Stomach (tissue), 9 donors: ENCODE data around the gene COL3A1. TPM values are rescaled to one million over a fixed set of nuclear protein-coding genes. Genes with fewer than 3 reads are reported as not detected.

Experiments
- DNase-seq, 2 donors: peaks; one replicate each; pipeline versions ENCODE4 v3.0.0 to v3.0.0-alpha.2; 2013 to 2019
- H3K27ac ChIP-seq, 5 donors: fragments of 200-600 bp in 4 of 5; sonication (generic) in 4 of 5; one replicate each; pipeline ENCODE4 v1.5.1; 2013 to 2019; ENCODE audit warnings: mild to moderate bottlenecking in 1 of 5, moderate library complexity in 1 of 5
- H3K27me3 ChIP-seq, 3 donors: fragments of 200-600 bp; sonication (generic); one replicate each; pipeline ENCODE4 v1.5.1; 2017 to 2019; ENCODE audit warnings: mixed run types in 1 of 3
- H3K36me3 ChIP-seq, 4 donors: fragments of 200-600 bp; sonication (generic); 1 replicate in 3 of 4; 2 replicates in 1 of 4; pipeline ENCODE4 v1.5.1; 2016 to 2019
- H3K4me1 ChIP-seq, 4 donors: fragments of 200-600 bp; sonication (generic); one replicate each; pipeline ENCODE4 v1.5.1; 2016 to 2019
- H3K4me3 ChIP-seq, 4 donors: fragments of 200-600 bp; sonication (generic) in 3 of 4; one replicate each; pipeline ENCODE4 v1.5.1; 2016 to 2019; ENCODE audit warnings: mild to moderate bottlenecking in 1 of 4
- H3K9me3 ChIP-seq, 4 donors: fragments of 200-600 bp; sonication (generic); one replicate each; pipeline ENCODE4 v1.5.1; 2016 to 2019
- CTCF ChIP-seq, 7 experiments: fragments of 450-650 bp in 4 of 7; fragments of 200-600 bp in 3 of 7; sonication (generic) in 3 of 7; IDR thresholded peaks; one replicate each; pipeline ENCODE4 v1.5.1; 2016 to 2019; ENCODE audit warnings: antibody characterized with exemption in 7 of 7, control low read depth in 2 of 7, mild to moderate bottlenecking in 1 of 7
- EP300 ChIP-seq: sonication (generic); formaldehyde crosslinking; IDR thresholded peaks from one replicate; pipeline ENCODE4 v1.6.1; 2017; ENCODE audit warnings: antibody characterized with exemption
- POLR2A ChIP-seq, 4 donors: fragments of 450-650 bp; IDR thresholded peaks; one replicate each; pipeline ENCODE4 v1.6.1; 2016; ENCODE audit warnings: antibody characterized with exemption in 4 of 4, control low read depth in 2 of 4, mild to moderate bottlenecking in 1 of 4, moderate library complexity in 1 of 4
- POLR2AphosphoS5 ChIP-seq, 3 donors: sonication (generic); formaldehyde crosslinking; IDR thresholded peaks; one replicate each; pipeline ENCODE4 v1.6.1; 2016; ENCODE audit warnings: antibody characterized with exemption in 3 of 3
- WGBS, 5 donors: extraction: QIAGEN DNeasy Blood & Tissue Kit in 3 of 5; methylation state at CpG; one replicate each; pipeline versions ENCODE4 v1.1.5 to v1.1.7; 2013 to 2018; 5-methylcytosine and 5-hydroxymethylcytosine counted together
- intact Hi-C: fragments of 100-400 bp; cut with DNase I; formaldehyde crosslinking; loops from one replicate; pipeline ENCODE4 v1.15.1; 2023; ENCODE audit warnings: low total_unique reads
- polyA plus RNA-seq, 3 donors: library from polyadenylated mRNA; stranded (reverse); fragments of 200-250 nt; gene quantifications; one replicate each; pipeline ENCODE4 v1.2.3, GENCODE V29; 2013
- total RNA-seq, 5 donors: library from RNA; depleted of rRNA; stranded (reverse); fragments of >200 nt; gene quantifications; one replicate each; pipeline versions ENCODE4 v1.1.0 to v1.2.3, GENCODE V29; 2014 to 2016
- donor health status: healthy with polysubstance abuse.
- donor health status: Bipolar disorder and iron deficiency.
- donor health status: healthy.

The COL3A1 gene
- total and polyA plus RNA-seq, 8 donors: 60.7 to 7,728 (median 145) TPM

- Histone ChIP-seq H3K36me3 (no peaks in the 10 kb centered on the region), H3K27me3 (no peaks in the 10 kb centered on the region), H3K4me1 (no peaks in the 10 kb centered on the region), H3K4me3 (no peak overlapping the region), H3K27ac (no peak overlapping the region), H3K9me3 (no peaks in the 10 kb centered on the region)
- intact Hi-C loops: no loop called here
- no peak for DNase-seq
- TF ChIP-seq POLR2A (IDR thresholded peaks at IDR 0.05) (no peak), POLR2AphosphoS5 (IDR thresholded peaks at IDR 0.05) (no peak), CTCF (IDR thresholded peaks at IDR 0.05) (no peak), EP300 (no peak)
- 44 to 55% (median 52%) methylated on average over 5 of the region's 5 CpGs for WGBS, 5 donors
These were observed 17.2 kb upstream of the COL3A1 start for GRCh38 chr2:188956961-188957360.

- intact Hi-C loops: no loop called here
- H3K9me3 ChIP-seq: no peaks in the 10 kb centered on the region
- no peak overlapping the region for H3K27ac ChIP-seq
- TF ChIP-seq EP300 (no peak), POLR2A (IDR thresholded peaks at IDR 0.05) (no peak), CTCF (IDR thresholded peaks at IDR 0.05) (no peak), POLR2AphosphoS5 (IDR thresholded peaks at IDR 0.05) (no peak)
- H3K27me3 ChIP-seq: no peaks in the 10 kb centered on the region
- no peaks in the 10 kb centered on the region for H3K36me3 ChIP-seq
- no peak overlapping the region for H3K4me3 ChIP-seq
- 69 to 89% (median 81%) methylated on average over 1 of the region's 1 CpG for WGBS, 5 donors
- DNase-seq: no peak
- H3K4me1 ChIP-seq: no peaks in the 10 kb centered on the region
These were observed 16.5 kb upstream of the COL3A1 start for GRCh38 chr2:188957646-188958045.

- H3K9me3 ChIP-seq: no peaks in the 10 kb centered on the region
- H3K4me3 ChIP-seq: no peak overlapping the region
- no peaks in the 10 kb centered on the region for H3K27me3 ChIP-seq
- 72 to 88% (median 74%) methylated on average over 3 of the region's 3 CpGs for WGBS, 5 donors
- no peak for TF ChIP-seq CTCF (IDR thresholded peaks at IDR 0.05)
- no peak for TF ChIP-seq EP300
- TF ChIP-seq POLR2A (IDR thresholded peaks at IDR 0.05): no peak
- TF ChIP-seq POLR2AphosphoS5 (IDR thresholded peaks at IDR 0.05): no peak
- H3K36me3 ChIP-seq: no peaks in the 10 kb centered on the region
- no peak overlapping the region for H3K27ac ChIP-seq
- H3K4me1 ChIP-seq: peaks cover 0 to 15% (median 3%) of the 10 kb centered on the region in 4 donors
- intact Hi-C loops: no loop called here
- DNase-seq: no peak
These were observed 10.4 kb upstream of the COL3A1 start for GRCh38 chr2:188963741-188964140.

- 32 to 54% (median 36%) methylated on average over 1 of the region's 1 CpG for WGBS, 5 donors
- TF ChIP-seq EP300: no peak
- TF ChIP-seq POLR2AphosphoS5 (IDR thresholded peaks at IDR 0.05): no peak
- no peak for TF ChIP-seq POLR2A (IDR thresholded peaks at IDR 0.05)
- no peak for TF ChIP-seq CTCF (IDR thresholded peaks at IDR 0.05)
- H3K4me1 ChIP-seq: peaks cover 0 to 25% (median 3%) of the 10 kb centered on the region in 4 donors
- H3K27me3 ChIP-seq: no peaks in the 10 kb centered on the region
- intact Hi-C loops: no loop called here
- H3K27ac ChIP-seq: peak overlapping the region in 1 of 5 donors; percentile 34
- no peak for DNase-seq
- H3K4me3 ChIP-seq: no peak overlapping the region
- no peaks in the 10 kb centered on the region for H3K36me3 ChIP-seq
- no peaks in the 10 kb centered on the region for H3K9me3 ChIP-seq
These were observed 9.1 kb upstream of the COL3A1 start for GRCh38 chr2:188964976-188965546.
